ENCODE results near the gene RERE. TPM values are rescaled to one million over a fixed set of nuclear protein-coding genes. Genes with fewer than 3 reads are reported as not detected.
"Not testable (repeated sequence)": the region's sequence is repeated elsewhere in the genome, so short reads cannot be mapped to it uniquely, and the experiment has no call there.

RERE gene
- total RNA-seq, 1 donor from 2014 or later, result 50.7 TPM

DNA sequence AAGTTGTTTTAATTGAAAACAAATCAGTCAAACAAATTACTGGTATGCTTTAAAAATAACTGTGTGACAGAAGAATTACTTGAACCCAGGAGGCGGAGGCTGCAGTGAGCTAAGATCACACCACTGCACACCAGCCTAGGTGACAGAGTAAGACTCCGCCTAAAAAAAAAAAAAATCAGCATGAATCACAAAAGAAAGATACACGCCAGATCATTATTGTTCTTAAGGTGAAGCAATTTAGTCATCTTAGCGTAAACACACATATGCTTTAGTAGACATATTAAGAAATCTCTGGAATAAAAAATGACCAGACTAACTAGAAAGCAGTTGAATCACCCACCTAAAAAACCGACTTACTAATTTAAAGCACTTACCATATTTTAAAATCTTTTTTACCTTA is 20.2 kb downstream of the RERE start:
- no peak for DNase-seq

DNA sequence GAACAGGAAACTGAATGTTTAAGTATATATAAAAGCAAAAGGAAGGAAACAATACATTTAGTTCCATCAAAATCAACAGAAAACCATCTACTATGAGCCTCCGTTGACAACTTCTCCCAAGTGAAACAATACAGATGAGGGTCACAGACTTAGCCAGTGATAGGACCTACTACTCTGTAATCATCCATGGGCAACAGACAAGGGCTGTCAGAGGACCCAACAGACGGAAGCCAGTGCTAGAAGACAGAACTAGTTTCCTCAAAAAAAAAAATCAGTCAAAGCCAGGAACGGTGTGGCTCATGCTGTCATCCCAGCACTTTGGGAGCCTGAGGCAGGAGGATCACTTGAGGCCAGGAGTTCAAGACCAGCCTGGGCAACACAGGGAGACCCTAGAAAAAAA is 20.6 kb downstream of the RERE start:
- no peak for DNase-seq

DNA sequence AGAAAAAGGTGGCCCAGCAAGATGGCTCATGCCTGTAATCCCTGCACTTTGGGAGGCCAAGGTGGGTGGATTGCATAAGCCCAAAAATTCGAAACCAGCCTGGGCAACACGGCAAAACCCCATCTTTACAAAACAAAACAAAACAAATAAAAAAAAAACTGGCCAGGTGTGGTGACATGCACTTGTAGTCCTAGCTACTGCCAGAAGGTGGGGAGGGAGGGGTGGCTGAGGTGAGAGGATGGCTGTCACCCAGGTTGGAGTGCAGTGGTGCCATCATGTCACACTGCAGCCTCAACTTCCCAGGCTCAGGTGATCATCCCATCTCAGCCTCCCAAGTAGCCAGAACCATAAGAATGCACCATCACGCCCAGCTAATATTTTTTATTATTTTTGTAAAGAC is 22.8 kb downstream of the RERE start:
- no peak for DNase-seq

DNA sequence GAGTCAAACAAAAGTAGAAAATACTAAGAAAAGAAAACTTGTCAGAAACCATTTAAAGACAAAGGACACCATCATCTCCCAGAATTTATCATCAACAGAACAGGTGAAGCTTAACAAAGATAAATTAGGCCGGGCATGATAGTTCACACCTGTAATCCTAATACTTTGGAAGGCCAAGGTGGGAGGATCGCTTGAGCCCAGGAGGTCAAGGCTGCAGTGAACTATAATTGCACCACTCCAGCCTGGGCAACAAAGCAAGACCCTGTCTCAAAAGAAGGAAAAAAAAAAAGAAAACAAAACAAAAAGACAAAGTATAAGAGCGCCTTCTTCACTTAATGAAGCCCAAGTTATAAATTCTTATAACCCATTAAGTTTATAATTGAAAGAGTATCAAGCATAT is 25.6 kb downstream of the RERE start:
- DNase-seq, result no peak

DNA sequence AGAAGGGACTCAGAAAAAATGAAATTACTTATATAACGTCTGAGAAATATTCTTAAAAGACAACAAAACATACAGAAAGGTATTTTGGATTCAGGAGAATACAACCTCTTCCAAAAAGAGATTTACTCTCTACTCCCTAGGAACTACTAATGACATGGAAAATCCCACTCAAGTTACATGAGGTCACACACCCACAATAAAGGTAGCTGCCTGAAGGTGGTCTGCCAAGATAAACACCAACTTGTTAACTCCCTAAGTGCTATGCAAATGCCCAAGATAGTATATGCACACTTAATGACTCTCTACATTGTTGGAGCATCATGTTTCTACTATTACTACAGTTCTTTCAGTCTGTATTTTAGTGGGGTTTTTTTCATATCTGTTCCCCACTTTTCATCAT is 26.5 kb downstream of the RERE start:
- DNase-seq, result peak; percentile 19

DNA sequence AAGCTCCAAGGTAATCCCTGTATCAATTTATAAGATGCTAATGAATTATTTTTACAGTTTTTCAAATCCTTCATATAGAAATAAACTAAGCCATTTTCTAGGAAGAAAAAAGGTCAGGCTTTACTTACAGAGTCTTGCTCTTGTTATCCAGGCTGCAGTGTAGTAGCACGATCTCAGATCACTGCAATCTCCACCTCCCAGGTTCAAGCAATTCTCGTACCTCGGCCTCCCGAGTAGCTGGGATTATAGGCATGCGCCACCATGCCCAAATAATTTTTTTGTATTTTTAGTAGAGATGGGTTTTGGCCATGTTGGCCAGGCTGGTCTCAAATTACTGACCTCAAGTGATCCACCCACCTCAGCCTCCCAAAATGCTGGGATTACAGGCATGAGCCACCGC is 27.0 kb downstream of the RERE start:
- DNase-seq, result no peak

DNA sequence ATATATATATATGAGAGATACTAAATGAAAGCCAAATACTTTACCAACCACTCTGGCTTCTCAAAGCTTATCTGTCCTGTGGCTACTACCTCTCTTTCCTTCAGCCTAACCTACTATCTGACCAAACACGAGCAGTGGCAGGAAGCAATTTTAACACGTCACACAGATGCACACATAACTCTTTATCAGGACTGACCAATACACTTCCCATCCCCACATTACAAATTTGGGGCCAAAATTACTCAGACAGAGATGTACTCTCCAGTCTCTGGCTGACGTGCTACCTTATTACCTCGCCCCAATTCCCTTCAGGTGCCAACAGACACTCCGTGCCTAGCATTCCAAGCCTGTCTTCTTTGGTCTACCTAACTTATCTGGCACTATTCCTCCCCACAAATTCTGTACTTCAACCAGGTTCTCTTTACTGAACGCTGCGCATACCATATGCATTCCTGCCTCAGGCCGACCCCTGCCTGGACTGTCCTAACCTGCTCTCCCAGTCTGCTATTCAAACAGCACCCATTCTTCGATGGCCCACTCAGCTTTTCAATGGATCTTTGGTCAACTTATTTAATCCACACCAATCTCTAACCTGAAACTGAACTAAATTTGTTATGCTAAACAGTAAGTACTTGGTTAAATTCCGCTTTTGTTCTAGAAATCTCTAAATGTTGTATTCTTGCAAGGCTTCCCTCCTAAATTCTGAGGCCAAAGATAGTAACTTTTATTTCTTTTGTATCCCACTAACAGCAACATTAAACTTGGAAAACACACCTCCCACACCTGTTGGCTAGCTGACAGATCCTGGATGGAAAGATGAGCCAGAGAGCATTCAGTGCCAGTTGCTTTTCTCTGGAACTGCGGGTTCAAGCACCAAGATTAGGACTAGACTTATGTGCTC is 27.9 kb downstream of the RERE start:
- no peak for DNase-seq

DNA sequence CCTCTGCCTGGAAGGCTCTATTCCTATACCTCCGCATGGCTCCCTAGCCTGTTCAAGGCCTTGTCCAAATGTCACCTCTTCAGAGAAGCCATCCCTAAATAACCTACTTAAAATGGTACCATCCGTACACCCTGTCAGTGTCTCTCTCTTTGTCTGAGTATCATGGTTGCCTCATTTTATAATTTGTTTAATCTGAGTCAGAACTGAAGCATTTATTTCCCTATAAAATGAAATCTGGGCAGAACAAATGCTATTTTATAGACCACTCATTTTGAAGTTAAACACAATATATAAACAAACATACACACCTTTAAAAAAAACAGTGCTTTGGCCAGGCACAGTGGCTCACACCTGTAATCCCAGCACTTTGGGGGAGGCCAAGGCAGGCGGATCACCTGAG is 30.2 kb downstream of the RERE start:
- no peak for DNase-seq

DNA sequence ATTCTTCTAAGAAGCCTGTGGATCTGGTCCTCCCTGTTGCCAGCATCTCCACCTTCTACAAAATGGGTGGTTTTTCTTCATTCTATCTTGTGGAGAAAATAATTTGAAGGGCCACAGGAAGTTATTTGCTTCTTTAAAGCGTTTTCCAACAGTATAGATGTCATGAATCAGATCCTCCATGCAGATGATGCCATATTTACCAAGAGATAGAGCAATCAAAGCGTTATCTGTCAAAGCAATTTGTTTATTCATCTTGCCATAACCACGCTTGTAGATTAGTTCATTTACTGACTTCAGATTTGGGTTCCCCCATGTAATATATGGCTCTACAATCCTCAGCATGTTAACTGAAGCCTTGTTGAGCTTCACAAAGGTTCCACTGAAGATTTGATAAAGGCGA is 31.2 kb downstream of the RERE start:
- not testable (repeated sequence) for DNase-seq

DNA sequence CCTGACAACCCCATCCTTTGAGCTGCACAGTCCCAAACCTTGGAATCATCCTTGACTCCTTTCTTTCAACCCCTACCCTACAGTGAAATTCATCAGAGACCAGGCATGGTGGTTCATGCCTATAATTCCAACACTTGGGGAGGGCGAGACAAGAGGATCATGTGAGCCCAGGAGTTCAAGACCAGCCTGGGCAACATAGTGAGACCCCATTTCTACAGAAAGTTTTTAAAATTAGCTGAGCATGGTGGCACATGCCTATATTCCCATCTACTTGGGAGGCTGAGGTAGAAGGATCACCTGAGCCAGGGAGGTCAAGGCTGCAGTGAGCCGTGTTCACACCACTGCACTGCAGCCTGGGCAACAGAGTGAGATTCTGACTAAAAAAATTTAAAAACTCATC is 34.5 kb downstream of the RERE start:
- no peak for DNase-seq

DNA sequence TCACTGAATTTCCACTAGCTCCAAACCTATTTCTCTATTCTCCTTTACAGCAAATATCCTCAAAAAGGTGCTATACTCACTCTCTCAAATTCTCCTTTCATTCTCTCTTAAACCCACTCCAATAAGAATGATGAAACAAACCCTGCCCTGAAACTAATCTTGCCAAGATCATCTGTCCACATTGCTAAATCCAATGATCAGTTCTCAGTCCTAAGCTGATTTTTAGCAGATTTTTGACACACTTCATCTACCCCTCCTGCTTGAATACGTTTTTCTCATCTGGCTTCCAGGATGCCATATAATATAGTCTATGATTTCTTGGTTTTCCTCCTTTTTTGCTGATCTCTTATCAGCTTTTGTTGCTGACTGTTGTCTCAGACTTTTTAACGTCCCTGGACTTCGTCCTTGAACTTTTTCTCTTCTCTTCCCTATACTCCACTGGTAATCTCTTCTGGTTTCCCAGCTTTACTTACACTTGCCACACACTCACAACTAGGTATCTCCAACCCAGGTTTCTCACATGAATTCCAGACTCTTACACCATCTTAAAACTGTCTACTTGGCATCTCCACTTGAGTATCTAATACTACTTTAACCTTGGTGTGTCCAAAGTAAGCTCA is 35.3 kb downstream of the RERE start:
- DNase-seq, result no peak

DNA sequence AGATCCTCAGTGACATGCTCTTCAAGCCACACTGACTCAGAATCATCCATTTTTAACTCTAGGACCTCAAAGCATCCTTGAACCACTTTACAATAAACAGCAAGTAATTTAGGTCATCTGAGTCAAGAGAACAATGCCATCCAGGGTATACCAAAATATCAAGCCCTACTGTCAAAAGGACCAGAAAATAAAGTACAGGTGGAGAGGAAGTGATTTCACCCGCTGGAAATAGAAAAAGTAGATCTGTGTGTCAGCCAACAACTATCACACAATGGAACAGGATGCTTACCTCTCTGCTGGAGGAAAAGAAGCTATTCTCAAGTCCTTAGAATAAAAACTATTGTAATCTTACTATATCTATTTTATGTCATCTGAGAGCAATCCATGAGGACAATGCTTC is 37.0 kb downstream of the RERE start:
- peak; percentile 64 for DNase-seq

DNA sequence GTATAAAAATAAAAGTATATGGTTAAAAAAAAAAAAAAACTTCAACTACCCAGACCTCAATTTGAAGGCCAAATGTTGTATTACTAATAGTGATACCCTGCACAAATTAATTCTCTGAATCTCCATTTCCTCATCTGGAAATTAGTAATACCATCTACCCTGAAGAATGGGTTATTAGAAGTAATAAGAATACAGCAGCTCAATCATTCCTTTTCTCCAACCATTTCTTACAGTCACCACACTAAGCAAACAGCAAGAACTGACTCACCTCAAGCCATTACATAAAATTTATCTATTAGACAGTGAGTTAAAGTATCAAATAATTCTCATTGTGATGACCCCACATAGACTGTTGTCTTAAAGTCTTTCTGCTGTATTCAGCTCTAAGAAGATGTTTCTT is 39.6 kb downstream of the RERE start:
- DNase-seq, result no peak

DNA sequence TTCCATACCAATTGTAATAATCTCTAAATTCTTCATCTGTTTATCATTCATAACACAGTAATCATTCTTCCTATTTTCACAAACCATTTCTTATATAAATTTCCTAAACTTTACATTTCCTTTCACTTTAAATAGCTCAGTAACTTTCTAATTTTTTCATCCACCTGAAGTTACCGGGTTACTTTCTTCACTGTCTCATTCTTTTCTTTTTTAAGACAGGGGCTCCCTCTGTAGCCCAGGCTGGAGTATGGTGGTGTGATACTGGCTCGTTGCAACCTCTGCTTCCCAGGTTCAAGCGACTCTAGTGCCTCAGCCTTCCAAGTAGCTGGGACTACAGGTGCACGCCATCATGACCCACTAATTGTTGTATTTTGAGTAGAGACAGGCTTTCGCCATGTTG is 41.3 kb downstream of the RERE start:
- no peak for DNase-seq

DNA sequence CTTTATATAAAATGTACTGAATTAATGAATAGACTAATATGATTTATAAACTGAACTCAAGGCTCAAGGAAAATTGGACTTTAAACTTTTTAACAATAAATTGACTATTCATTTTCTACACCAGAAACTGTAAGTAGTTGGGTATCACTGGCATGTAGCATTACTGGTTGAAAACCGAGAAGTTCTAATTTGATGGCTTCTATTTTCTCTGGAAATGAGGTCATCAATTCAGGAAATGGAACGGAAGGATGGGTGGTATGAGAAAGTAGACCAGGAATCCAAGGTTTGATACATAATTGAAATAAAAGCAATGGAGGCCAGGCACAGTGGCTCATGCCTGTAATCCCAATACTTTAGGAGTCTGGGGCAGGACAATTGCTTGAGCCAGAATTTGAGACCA is 50.4 kb downstream of the RERE start:
- peak; percentile 47 for DNase-seq

DNA sequence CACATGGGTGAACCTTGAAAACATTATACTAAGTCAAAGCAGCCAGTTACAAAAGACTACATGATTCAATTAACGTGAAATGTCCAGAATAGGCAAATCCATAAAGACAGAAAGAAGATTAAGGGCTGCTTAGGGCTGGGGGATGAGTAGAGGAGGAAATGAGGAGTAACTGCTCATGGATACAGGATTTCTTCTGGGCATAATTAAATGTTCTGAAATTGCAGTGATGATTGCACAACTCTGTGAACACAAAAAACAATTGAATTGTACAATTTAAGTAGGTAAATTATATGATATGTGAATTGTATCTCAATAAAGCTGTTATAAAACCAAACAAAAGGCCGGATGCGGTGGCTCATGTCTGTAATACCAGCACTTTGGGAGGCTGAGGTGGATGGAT is 52.2 kb downstream of the RERE start:
- no peak for DNase-seq

DNA sequence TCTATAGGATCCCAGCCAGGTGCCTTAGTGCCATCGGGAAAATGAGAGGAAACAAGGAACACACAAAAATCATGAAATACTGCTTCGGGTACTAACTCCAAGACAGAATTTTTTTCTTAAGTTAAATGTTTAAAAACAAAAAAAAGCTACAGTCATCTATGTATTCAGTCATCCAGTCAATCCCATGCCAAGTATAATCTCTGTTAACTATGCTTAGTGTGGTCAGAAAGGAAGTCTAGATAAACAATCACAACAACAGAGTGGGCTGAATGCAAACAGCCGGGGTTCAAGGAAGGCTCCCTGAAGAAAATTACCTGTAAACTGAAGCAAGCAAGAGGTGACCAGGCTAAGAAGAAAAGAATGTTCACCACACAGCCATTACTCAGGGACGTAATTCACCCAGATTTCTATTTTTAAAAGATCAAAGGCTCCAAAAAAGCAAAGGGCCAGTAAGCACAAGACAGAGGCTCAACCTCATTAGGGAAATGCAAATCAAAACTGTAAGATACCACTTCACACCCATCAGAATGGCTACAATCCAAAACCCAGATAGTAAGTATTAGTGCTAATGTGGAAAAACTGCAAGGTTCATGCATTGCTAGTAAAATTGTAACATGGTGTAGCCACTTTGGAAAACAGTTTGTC is 53.0 kb downstream of the RERE start:
- no peak for DNase-seq

DNA sequence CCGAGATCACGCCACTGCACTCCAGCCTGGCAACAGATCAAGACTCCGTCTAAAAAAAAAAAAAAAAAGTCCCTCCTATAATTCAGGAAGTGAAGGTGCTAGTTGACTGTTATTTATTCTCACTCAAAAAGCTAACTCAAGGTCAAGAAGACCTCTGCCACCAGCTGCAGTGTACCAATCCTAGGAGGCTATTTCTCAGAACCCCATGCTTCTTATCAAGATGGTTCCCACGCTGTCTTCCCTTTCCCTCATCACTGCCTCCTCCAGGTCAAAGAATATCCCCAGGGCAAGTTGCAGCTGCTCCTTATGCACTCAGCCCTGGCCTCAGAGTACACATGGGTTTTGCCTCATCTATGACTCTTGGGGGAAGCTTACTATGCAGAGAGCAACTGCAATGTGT is 53.6 kb downstream of the RERE start:
- DNase-seq, result peak; percentile 19

DNA sequence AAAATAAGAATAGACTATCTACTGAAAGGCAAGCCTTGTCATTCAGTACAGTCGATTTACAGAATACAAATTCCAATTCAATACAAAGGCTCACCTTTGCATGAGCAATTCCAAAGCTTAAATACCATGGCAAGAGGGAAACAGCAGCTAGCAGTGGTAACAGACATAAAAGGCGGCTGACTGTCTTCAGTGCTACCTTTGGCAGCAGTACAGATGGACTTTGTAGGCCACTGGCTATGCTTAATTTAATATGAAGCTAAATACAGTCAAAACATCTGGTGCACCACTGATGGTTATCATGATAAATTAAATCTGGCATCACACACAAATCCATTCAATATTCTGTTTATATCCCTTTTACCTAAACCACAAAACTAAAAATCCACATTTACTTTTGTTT is 62.4 kb downstream of the RERE start:
- no peak for DNase-seq

DNA sequence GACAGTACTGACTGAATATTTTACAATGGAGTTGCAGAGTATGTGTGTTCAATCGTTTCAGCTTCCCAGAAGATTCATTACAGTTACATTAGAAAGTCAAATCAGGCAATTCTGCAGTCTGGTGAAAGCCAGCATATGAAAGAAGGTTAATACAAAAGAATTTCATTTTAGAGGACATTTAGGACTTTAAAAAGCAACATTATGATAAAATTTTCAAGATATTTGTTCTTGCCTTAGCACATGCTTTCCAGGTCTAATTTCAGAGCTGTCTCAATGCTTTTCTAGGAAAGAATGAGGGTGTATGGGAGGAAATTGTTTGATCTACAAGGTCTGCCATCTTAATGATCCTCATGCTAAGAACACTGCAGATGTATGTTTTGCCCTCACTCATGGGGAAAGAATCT is 63.2 kb downstream of the RERE start:
- DNase-seq, result no peak

DNA sequence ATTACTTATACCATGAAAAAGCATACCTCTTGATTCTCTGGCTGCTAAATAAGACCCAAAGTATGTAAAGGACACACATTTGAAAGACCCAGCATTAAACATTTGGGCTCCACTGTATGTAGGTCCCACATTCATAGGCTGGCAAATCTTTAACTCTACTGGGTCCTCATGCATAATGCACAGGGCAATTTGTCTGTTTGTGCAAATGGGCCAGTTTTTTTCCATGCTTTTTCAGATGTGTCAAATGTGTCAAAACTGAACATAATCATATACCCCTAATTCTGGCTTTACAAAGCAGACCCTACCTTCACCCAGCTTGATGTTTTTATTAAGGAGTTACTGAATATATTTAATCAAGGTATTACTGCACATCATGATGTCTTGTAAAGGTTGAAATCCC is 63.7 kb downstream of the RERE start:
- DNase-seq, result no peak

DNA sequence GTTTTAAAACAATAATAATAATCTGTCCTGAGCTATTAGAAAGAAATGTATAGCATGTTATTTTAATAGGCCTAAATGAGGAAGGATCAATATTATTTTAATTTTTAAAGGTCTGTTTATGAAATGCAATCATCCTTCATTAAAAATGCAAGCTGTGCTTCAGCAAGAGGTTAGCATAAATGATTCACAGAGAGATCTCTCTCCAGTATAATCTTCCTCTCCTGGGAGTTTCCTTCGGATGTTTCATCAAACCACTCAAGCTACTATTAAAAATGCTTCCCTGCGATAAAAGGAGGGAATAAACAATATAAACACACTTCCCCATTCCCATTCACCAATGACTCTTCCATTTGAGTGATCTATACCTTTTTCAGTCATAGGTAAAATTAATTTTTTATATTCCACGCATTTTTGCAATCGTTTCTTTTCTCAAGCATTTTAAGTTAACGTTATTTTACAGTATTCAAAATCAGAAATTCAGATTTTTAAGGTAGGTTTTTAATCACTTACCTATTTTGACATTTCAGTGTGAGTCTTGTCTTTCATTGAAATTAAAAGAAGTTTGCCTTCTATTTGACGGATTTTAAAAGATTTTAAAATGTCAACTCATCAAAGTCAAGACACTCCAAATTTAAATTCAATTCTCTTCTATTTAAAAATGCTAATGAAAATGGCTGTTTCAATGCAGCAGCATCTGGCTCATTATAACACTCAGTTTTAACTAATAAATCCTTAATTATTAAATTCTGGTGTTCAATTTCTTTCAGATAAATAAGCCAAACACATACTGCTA is 64.3 kb downstream of the RERE start:
- no peak for DNase-seq

DNA sequence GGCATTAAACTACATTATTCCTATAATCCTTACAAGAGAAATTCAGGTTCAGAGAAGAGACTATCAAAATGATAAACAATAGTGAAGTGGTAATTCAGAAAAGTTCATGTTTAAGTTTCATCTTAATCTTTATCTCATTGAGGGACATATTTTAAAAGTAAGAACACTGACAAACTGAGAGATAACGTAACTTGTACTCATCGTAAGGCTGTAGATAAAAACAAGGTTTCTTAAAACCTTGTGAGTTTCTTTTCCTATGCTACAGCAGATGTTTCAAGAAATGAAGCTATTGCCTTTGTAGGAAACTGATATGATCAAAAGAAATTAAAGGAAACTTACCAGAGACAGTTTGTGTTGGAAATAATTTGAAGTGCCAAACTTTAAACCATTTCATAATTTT is 65.0 kb downstream of the RERE start:
- no peak for DNase-seq
